SK-N-SH treated with all-trans-retinoic acid at 6 μM for 48 hours (cell line): ENCODE results near the gene TMEM119.

Source experiments
- ARNTL ChIP-seq: fragments of 450-650 bp; formaldehyde crosslinking; IDR thresholded peaks from 2 replicates; pipeline ENCODE4 v1.5.0; 2020; ENCODE audit warnings: low read depth, mild to moderate bottlenecking, moderate library complexity, borderline replicate concordance
- CREB5 ChIP-seq: fragments of 250-450 bp; sonication (Bioruptor Pico); IDR thresholded peaks from 2 replicates; pipeline ENCODE4 v1.5.1; 2020; ENCODE audit warnings: low read depth, mild to moderate bottlenecking, moderate library complexity
- CSRNP3 ChIP-seq: fragments of 250-450 bp; sonication (Bioruptor Pico); IDR thresholded peaks from 2 replicates; pipeline ENCODE4 v1.5.1; 2021; ENCODE audit warnings: mild to moderate bottlenecking, moderate library complexity
- GLIS3 ChIP-seq: fragments of 250-450 bp; sonication (Bioruptor Pico); IDR thresholded peaks from 2 replicates; pipeline ENCODE4 v1.5.0; 2020; ENCODE audit warnings: mild to moderate bottlenecking, moderate library complexity
- PATZ1 ChIP-seq: fragments of 250-450 bp; sonication (Bioruptor Pico); IDR thresholded peaks from 2 replicates; pipeline ENCODE4 v1.8.0; 2020; ENCODE audit warnings: mild to moderate bottlenecking, moderate library complexity, borderline replicate concordance
- POU6F1 ChIP-seq: fragments of 250-450 bp; sonication (Bioruptor Pico); IDR thresholded peaks from 2 replicates; pipeline ENCODE4 v1.8.0; 2021; ENCODE audit warnings: low read depth, mild to moderate bottlenecking, moderate library complexity, borderline replicate concordance
- RARB ChIP-seq: fragments of 250-450 bp; sonication (Bioruptor Pico); IDR thresholded peaks from 2 replicates; pipeline ENCODE4 v1.8.0; 2021; ENCODE audit warnings: mild to moderate bottlenecking, moderate library complexity
- SNAI2 ChIP-seq: fragments of 250-450 bp; sonication (Bioruptor Pico); IDR thresholded peaks from 2 replicates; pipeline ENCODE4 v1.5.0; 2020; ENCODE audit warnings: mild to moderate bottlenecking, moderate library complexity
- TCF4 ChIP-seq: fragments of 250-450 bp; sonication (Bioruptor Pico); IDR thresholded peaks from 2 replicates; pipeline ENCODE4 v1.8.0; 2021; ENCODE audit warnings: mild to moderate bottlenecking, moderate library complexity, borderline replicate concordance
- TOX ChIP-seq: fragments of 250-450 bp; sonication (Bioruptor Pico); IDR thresholded peaks from 2 replicates; pipeline ENCODE4 v1.8.0; 2021; ENCODE audit warnings: mild to moderate bottlenecking, moderate library complexity, borderline replicate concordance
- TSHZ2 ChIP-seq: fragments of 250-450 bp; sonication (Bioruptor Pico); IDR thresholded peaks from 2 replicates; pipeline ENCODE4 v1.5.0; 2020; ENCODE audit warnings: mild to moderate bottlenecking, moderate library complexity
- ZFP3 ChIP-seq: fragments of 250-450 bp; sonication (Bioruptor Pico); IDR thresholded peaks from 2 replicates; pipeline ENCODE4 v1.5.0; 2020; ENCODE audit warnings: mild to moderate bottlenecking, moderate library complexity
- ZFP30 ChIP-seq: fragments of 450-650 bp; formaldehyde crosslinking; IDR thresholded peaks from 2 replicates; pipeline ENCODE4 v1.5.0; 2022; ENCODE audit warnings: mild to moderate bottlenecking, moderate library complexity

GRCh38 chr12:108564724-108565123, 33.2 kb downstream of the TMEM119 start:
- no peak for TF ChIP-seq ZFP3 (CRISPR knock-in tag)
- no peak for TF ChIP-seq POU6F1 (CRISPR knock-in tag)
- TF ChIP-seq CSRNP3, result no peak
- TF ChIP-seq ARNTL, result no peak
- no peak for TF ChIP-seq CREB5 (CRISPR knock-in tag)
- no peak for TF ChIP-seq SNAI2
- TF ChIP-seq GLIS3, result no peak
- no peak for TF ChIP-seq PATZ1 (CRISPR knock-in tag)
- no peak for TF ChIP-seq RARB
- TF ChIP-seq TOX, result no peak
- no peak for TF ChIP-seq ZFP30
- no peak for TF ChIP-seq TCF4 (CRISPR knock-in tag)
- no peak for TF ChIP-seq TSHZ2 (CRISPR knock-in tag)
